Endothelial cell of umbilical vein (primary cell): ENCODE results near the gene ALG1L2.
"Not testable (repeated sequence)": the region's sequence is repeated elsewhere in the genome, so short reads cannot be mapped to it uniquely, and the experiment has no call there.

ENCODE experiments used
- JUN ChIP-seq: IDR thresholded peaks from 2 replicates; pipeline ENCODE4 v1.6.1; 2011; ENCODE audit warnings: borderline replicate concordance, low read depth; ENCODE audit not compliant: insufficient read length, insufficient read depth
- MYC ChIP-seq: IDR thresholded peaks from one replicate; pipeline ENCODE4 v1.6.1; 2011; ENCODE audit warnings: mild to moderate bottlenecking, low read depth, low read length
- POLR2A ChIP-seq: IDR thresholded peaks from 2 replicates; pipeline ENCODE4 v1.6.1; 2012; ENCODE audit warnings: low read depth, mild to moderate bottlenecking, control low read depth, low read length
- TF ChIP-seq, protein P1 (sequence below), 2 donors: IDR thresholded peaks; 1 replicate in 1 of 2; 2 replicates in 1 of 2; pipeline ENCODE4 v1.5.1; 2011; ENCODE audit warnings: low read length in 2 of 2, mild to moderate bottlenecking in 2 of 2, moderate library complexity in 2 of 2, control low read depth in 1 of 2, inconsistent platforms in 1 of 2, low read depth in 1 of 2; ENCODE audit not compliant: insufficient read depth in 1 of 2; ENCODE audit errors: extremely low read depth in 1 of 2
- TF ChIP-seq, protein P2 (sequence below): IDR thresholded peaks from 2 replicates; pipeline ENCODE4 v1.6.1; 2011; ENCODE audit not compliant: insufficient read depth, insufficient read length

DNA sequence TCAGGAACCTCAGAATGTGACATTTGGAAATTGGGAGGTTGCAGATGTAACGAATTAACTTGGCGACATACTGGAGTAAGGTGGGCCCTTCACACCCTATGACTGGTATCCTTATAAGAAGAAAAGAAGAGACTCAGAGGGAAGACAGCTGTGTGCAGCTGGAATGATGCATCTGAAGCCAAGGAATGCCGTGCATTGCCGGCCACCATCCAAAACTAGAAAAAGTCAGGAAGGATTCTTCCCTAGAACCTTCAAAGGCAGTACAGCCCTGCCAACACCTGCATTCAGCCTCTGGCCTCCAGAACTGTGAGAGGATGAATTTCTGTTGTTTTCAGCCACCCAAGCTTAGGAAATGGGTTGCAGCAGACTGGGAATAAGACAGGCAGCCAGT lies 23.4 kb upstream of the ALG1L2 start:
- TF ChIP-seq, protein P1, sequence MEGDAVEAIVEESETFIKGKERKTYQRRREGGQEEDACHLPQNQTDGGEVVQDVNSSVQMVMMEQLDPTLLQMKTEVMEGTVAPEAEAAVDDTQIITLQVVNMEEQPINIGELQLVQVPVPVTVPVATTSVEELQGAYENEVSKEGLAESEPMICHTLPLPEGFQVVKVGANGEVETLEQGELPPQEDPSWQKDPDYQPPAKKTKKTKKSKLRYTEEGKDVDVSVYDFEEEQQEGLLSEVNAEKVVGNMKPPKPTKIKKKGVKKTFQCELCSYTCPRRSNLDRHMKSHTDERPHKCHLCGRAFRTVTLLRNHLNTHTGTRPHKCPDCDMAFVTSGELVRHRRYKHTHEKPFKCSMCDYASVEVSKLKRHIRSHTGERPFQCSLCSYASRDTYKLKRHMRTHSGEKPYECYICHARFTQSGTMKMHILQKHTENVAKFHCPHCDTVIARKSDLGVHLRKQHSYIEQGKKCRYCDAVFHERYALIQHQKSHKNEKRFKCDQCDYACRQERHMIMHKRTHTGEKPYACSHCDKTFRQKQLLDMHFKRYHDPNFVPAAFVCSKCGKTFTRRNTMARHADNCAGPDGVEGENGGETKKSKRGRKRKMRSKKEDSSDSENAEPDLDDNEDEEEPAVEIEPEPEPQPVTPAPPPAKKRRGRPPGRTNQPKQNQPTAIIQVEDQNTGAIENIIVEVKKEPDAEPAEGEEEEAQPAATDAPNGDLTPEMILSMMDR (IDR thresholded peaks at IDR 0.05; ENCODE audit: extremely low read depth in 1 of 2, insufficient read depth in 1 of 2, low read depth in 1 of 2, low read length in 2 of 2): not testable (repeated sequence)
- TF ChIP-seq JUN, POLR2A, MYC: not testable (repeated sequence)
- TF ChIP-seq, protein P2, sequence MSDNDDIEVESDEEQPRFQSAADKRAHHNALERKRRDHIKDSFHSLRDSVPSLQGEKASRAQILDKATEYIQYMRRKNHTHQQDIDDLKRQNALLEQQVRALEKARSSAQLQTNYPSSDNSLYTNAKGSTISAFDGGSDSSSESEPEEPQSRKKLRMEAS: not testable (repeated sequence)
